ENCODE results near the gene ITPKC. TPM values are rescaled to one million over a fixed set of nuclear protein-coding genes. Genes with fewer than 3 reads are reported as not detected.
A peak's percentile ranks its signal among the peaks of the same experiment; 100 is the strongest.

Gene ITPKC
- total and polyA plus RNA-seq, 7 donors, result 17.4 to 39.6 (median 24.5) TPM

DNA sequence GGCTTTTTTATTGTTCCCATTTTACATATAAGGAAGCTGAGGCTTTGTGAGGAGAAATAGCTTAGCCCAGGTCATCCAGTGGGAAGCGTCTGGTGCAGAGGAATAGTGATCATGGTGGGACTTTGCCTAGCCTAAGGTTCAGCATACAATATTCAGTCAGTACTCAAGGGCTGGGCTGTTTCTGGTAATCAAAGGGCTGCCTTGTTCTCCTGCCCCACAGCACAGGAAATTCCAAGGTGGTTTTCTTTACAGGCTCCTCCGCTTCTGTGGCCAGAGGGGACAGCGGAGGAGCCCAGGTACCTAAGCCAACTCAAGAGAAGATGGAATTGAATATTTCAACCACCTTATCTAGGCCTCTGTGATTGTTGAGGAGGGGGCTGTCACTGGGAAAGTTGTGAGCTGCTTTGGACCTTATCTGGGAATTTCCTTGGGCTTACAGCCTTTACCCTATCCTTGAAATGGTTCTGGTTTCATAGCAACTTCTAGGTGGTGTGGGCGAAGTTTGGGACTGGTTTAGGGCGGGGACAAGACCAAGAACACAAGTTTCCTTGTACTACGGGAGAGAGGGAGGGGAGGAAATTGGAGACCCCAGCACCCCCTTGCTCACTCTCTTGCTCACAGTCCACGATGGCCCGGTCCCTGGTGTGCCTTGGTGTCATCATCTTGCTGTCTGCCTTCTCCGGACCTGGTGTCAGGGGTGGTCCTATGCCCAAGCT is 58.2 kb downstream of the ITPKC start, which contains the start of gene MIA:
TSS of gene MIA (plus strand) at position 606 of the 716 bp plus-strand sequence. CDS start at position 628, 22 bp downstream.
- H3K27ac ChIP-seq, result peak within 1 kb of the TSS in 2 of 4 donors; percentile 95 to 97
- TF ChIP-seq POLR2A (IDR thresholded peaks at IDR 0.05), result no peak
- TF ChIP-seq EP300 (IDR thresholded peaks at IDR 0.05), result no peak
- TF ChIP-seq POLR2AphosphoS5 (IDR thresholded peaks at IDR 0.05), result no peak
- TF ChIP-seq, protein P1, sequence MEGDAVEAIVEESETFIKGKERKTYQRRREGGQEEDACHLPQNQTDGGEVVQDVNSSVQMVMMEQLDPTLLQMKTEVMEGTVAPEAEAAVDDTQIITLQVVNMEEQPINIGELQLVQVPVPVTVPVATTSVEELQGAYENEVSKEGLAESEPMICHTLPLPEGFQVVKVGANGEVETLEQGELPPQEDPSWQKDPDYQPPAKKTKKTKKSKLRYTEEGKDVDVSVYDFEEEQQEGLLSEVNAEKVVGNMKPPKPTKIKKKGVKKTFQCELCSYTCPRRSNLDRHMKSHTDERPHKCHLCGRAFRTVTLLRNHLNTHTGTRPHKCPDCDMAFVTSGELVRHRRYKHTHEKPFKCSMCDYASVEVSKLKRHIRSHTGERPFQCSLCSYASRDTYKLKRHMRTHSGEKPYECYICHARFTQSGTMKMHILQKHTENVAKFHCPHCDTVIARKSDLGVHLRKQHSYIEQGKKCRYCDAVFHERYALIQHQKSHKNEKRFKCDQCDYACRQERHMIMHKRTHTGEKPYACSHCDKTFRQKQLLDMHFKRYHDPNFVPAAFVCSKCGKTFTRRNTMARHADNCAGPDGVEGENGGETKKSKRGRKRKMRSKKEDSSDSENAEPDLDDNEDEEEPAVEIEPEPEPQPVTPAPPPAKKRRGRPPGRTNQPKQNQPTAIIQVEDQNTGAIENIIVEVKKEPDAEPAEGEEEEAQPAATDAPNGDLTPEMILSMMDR (IDR thresholded peaks at IDR 0.05), result no peak
- peaks cover 0 to 22% (median 14%) of the 10 kb centered on the region in 4 donors for H3K4me1 ChIP-seq
- H3K36me3 ChIP-seq, result no peaks in the 10 kb centered on the region
- intact Hi-C loops (cut with DNase I), result loop anchor here (2.0 kb wide), 1 partner anchor 20 kb away; no protein-coding TSS in a partner anchor
- peak within 1 kb of the TSS in 1 of 4 donors; percentile 16 for H3K4me3 ChIP-seq
- no peaks in the 10 kb centered on the region for H3K27me3 ChIP-seq
- no peaks in the 10 kb centered on the region for H3K9me3 ChIP-seq
- DNase-seq, result no peak
- 82 to 83% methylated on average over 9 of the region's 9 CpGs for WGBS, 2 donors

DNA sequence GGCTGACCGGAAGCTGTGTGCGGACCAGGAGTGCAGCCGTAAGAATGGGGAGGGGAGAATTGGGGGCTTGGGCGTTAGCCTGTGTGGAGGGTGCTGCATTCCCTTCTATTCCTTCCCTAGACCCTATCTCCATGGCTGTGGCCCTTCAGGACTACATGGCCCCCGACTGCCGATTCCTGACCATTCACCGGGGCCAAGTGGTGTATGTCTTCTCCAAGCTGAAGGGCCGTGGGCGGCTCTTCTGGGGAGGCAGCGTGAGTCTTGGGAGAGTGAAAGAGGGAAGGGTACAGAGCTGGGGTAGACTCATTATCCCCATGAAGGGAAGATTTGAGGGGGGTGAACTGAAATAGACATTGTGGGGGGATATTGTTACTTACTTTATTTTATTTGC is 58.7 kb downstream of the ITPKC start:
- Histone ChIP-seq H3K9me3 (no peaks in the 10 kb centered on the region), H3K4me1 (peaks cover 0 to 22% (median 14%) of the 10 kb centered on the region in 4 donors), H3K36me3 (no peaks in the 10 kb centered on the region), H3K27me3 (no peaks in the 10 kb centered on the region), H3K27ac (peak overlapping the region in 2 of 4 donors; percentile 4 to 18), H3K4me3 (peak overlapping the region in 1 of 4 donors; percentile 16)
- intact Hi-C loops (cut with DNase I), result loop anchor here (2.0 kb wide), 1 partner anchor 21 kb away; no protein-coding TSS in a partner anchor
- WGBS, 2 donors, result 94 to 96% methylated on average over 10 of the region's 10 CpGs
- TF ChIP-seq POLR2A (IDR thresholded peaks at IDR 0.05) (no peak), POLR2AphosphoS5 (IDR thresholded peaks at IDR 0.05) (no peak), EP300 (IDR thresholded peaks at IDR 0.05) (no peak)
- TF ChIP-seq, protein P1 (IDR thresholded peaks at IDR 0.05), result no peak
- DNase-seq, result no peak

DNA sequence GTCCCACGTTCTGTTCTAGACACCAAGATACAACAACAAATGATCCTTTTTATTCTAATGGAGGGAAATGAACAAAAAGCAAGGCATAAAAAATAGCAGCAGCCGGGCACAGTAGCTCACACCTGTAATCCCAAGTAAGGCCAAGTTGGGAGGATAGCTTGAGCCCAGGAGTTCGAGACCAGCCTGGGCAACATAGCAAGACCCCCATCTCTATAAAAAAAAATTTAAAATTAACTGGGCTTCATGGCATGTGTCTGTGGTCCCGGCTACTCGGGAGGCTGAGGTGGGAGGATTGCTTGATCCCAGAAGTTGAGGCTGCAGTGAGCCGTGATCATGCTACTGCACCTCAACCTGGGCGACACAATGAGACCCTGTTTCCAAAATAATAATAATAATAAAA is 59.5 kb downstream of the ITPKC start:
- H3K9me3 ChIP-seq, result no peaks in the 10 kb centered on the region
- peak overlapping the region in 3 of 4 donors; percentile 95 to 99 (median 97) for H3K27ac ChIP-seq
- H3K4me1 ChIP-seq, result peaks cover 0 to 22% (median 14%) of the 10 kb centered on the region in 4 donors
- WGBS, 2 donors, result 82% methylated on average over 7 of the region's 7 CpGs
- H3K27me3 ChIP-seq, result no peaks in the 10 kb centered on the region
- intact Hi-C loops (cut with DNase I), result no loop called here
- no peak overlapping the region for H3K4me3 ChIP-seq
- DNase-seq, result no peak
- no peak for TF ChIP-seq POLR2A (IDR thresholded peaks at IDR 0.05)
- no peak for TF ChIP-seq EP300 (IDR thresholded peaks at IDR 0.05)
- TF ChIP-seq, protein P1 (IDR thresholded peaks at IDR 0.05), result no peak
- no peak for TF ChIP-seq POLR2AphosphoS5 (IDR thresholded peaks at IDR 0.05)
- H3K36me3 ChIP-seq, result no peaks in the 10 kb centered on the region

DNA sequence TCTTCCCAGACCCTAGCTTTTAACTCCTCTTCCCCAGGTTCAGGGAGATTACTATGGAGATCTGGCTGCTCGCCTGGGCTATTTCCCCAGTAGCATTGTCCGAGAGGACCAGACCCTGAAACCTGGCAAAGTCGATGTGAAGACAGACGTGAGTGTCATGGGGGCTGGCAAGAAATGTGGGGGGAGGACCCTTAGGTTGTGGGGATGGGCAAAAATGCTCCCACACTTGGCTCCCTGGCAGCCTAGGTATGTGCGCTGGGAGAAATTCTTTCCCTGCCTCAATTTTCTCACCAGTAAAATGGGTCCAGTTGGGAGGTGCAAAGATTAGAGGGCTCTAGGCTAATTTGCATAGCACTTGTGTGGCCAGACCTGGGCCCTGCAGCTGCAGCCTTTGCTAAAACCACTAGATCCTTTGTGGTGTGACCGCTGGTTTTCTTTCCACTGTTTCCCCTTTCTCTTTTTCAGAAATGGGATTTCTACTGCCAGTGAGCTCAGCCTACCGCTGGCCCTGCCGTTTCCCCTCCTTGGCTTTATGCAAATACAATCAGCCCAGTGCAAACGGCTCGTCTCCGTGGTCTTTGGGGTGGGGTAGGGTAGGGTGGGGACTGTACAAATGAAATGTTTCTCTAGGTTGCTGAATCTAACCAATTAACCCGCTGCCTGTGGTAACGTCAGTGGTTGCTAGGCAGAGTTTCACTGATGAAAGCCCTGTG is 60.2 kb downstream of the ITPKC start:
- TF ChIP-seq POLR2A (IDR thresholded peaks at IDR 0.05) (peak in 1 of 2 donors; percentile 6), POLR2AphosphoS5 (IDR thresholded peaks at IDR 0.05) (peak in 1 of 4 donors; percentile 22), EP300 (IDR thresholded peaks at IDR 0.05) (no peak)
- intact Hi-C loops (cut with DNase I), result no loop called here
- H3K27ac ChIP-seq, result peak overlapping the region; percentile 94 to 99 (median 96)
- H3K36me3 ChIP-seq, result no peaks in the 10 kb centered on the region
- H3K4me3 ChIP-seq, result peak overlapping the region; percentile 63 to 80 (median 68)
- peak; percentile 95 for DNase-seq
- H3K9me3 ChIP-seq, result no peaks in the 10 kb centered on the region
- H3K27me3 ChIP-seq, result no peaks in the 10 kb centered on the region
- WGBS, 2 donors, result 13 to 19% methylated on average over 13 of the region's 13 CpGs
- H3K4me1 ChIP-seq, result peaks cover 0 to 22% (median 14%) of the 10 kb centered on the region in 4 donors

DNA sequence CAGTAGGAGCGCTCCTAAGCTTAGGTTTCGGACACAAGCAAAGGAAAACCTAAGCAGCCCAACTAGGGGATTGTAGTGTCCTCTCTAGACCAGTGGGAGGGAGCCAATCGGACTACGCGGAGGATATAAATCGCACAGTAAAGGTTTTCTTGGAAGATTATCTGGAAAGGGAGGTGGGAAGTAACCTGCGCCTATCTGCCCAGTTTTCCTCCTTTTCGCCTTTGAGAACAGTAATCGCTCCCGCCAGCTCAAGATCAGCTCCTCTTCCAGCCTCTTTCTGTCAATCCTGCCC is 60.7 kb downstream of the ITPKC start:
- Histone ChIP-seq H3K27ac (peak overlapping the region; percentile 94 to 99 (median 96)), H3K4me1 (peaks cover 0 to 22% (median 14%) of the 10 kb centered on the region in 4 donors), H3K36me3 (no peaks in the 10 kb centered on the region), H3K27me3 (no peaks in the 10 kb centered on the region), H3K9me3 (no peaks in the 10 kb centered on the region), H3K4me3 (peak overlapping the region; percentile 63 to 80 (median 68))
- DNase-seq, result no peak
- intact Hi-C loops (cut with DNase I), result no loop called here
- 0% methylated on average over 10 of the region's 10 CpGs for WGBS, 2 donors
- no peak for TF ChIP-seq EP300 (IDR thresholded peaks at IDR 0.05)
- no peak for TF ChIP-seq POLR2A (IDR thresholded peaks at IDR 0.05)
- TF ChIP-seq POLR2AphosphoS5 (IDR thresholded peaks at IDR 0.05), result no peak
- TF ChIP-seq, protein P1 (IDR thresholded peaks at IDR 0.05), result peak in 1 of 4 experiments; percentile 15
